Ovary (tissue), 3 donors: ENCODE data around the gene PKN1.

Experiments
- EP300 ChIP-seq: sonication (generic); formaldehyde crosslinking; IDR thresholded peaks from one replicate; pipeline ENCODE4 v1.6.1; 2017; ENCODE audit warnings: antibody characterized with exemption
- POLR2A ChIP-seq: fragments of 450-650 bp; IDR thresholded peaks from one replicate; pipeline ENCODE4 v1.6.1; 2017; ENCODE audit warnings: antibody characterized with exemption, mild to moderate bottlenecking, moderate library complexity
- TF ChIP-seq, protein P1 (sequence below), 3 donors: fragments of 450-650 bp in 2 of 3; fragments of 200-600 bp in 1 of 3; IDR thresholded peaks; one replicate each; pipeline versions ENCODE4 v1.5.1 to v1.8.0; 2016 to 2022; ENCODE audit warnings: antibody characterized with exemption in 3 of 3, mild to moderate bottlenecking in 1 of 3
- donor health status: DM: no; HTN: no; CAD: no.

GRCh38 chr19:14516048-14516534, 83.0 kb downstream of the PKN1 start:
- TF ChIP-seq EP300 = no peak
- TF ChIP-seq POLR2A = no peak
- TF ChIP-seq, protein P1, sequence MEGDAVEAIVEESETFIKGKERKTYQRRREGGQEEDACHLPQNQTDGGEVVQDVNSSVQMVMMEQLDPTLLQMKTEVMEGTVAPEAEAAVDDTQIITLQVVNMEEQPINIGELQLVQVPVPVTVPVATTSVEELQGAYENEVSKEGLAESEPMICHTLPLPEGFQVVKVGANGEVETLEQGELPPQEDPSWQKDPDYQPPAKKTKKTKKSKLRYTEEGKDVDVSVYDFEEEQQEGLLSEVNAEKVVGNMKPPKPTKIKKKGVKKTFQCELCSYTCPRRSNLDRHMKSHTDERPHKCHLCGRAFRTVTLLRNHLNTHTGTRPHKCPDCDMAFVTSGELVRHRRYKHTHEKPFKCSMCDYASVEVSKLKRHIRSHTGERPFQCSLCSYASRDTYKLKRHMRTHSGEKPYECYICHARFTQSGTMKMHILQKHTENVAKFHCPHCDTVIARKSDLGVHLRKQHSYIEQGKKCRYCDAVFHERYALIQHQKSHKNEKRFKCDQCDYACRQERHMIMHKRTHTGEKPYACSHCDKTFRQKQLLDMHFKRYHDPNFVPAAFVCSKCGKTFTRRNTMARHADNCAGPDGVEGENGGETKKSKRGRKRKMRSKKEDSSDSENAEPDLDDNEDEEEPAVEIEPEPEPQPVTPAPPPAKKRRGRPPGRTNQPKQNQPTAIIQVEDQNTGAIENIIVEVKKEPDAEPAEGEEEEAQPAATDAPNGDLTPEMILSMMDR (IDR thresholded peaks at IDR 0.05) = no peak
